Astrocyte (in vitro differentiated cells and primary cell): ENCODE data around the gene TMEM63B.

Experiments used
- EZH2 ChIP-seq: IDR thresholded peaks from 2 replicates; pipeline ENCODE4 v1.6.1; 2012; ENCODE audit warnings: mild to moderate bottlenecking, low read length, inconsistent platforms; ENCODE audit not compliant: insufficient read depth
- TF ChIP-seq, protein P1 (sequence below): IDR thresholded peaks from 2 replicates; pipeline ENCODE4 v1.5.1; 2011; ENCODE audit warnings: low read depth, mild to moderate bottlenecking, inconsistent platforms, low read length, moderate library complexity; ENCODE audit not compliant: insufficient read depth

DNA sequence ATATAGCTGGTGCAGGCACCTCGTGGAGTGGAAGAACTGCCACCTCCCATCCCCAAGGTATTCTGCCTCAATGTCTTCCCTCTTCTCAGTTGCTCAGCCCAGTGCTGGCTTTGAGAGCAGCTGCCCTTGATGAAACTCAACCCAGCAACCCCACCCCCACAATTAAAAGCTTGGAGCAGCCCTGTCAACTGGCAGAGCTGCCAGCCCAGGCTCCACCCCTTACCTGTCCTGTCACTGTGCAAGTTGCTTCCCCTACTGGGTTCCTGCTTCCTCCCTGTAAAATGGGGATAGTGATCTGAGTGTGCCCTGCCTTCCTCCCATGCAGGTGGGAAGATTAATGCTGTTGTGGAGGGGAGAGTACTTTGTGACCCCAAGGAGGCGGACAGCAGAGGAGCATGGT is 4.5 kb downstream of the TMEM63B start:
- TF ChIP-seq, protein P1, sequence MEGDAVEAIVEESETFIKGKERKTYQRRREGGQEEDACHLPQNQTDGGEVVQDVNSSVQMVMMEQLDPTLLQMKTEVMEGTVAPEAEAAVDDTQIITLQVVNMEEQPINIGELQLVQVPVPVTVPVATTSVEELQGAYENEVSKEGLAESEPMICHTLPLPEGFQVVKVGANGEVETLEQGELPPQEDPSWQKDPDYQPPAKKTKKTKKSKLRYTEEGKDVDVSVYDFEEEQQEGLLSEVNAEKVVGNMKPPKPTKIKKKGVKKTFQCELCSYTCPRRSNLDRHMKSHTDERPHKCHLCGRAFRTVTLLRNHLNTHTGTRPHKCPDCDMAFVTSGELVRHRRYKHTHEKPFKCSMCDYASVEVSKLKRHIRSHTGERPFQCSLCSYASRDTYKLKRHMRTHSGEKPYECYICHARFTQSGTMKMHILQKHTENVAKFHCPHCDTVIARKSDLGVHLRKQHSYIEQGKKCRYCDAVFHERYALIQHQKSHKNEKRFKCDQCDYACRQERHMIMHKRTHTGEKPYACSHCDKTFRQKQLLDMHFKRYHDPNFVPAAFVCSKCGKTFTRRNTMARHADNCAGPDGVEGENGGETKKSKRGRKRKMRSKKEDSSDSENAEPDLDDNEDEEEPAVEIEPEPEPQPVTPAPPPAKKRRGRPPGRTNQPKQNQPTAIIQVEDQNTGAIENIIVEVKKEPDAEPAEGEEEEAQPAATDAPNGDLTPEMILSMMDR = no peak
- TF ChIP-seq EZH2 = no peak
